Stimulated activated CD8-positive, alpha-beta memory T cell treated with anti-CD3 and anti-CD28 coated beads, Interleukin-15, amount 100 ng/mL, for 1 hour (primary cell): ENCODE results near the gene SEC61B.

Experiments used
- DNase-seq: peaks from one replicate; pipeline ENCODE4 v3.0.0-alpha.2; 2020; ENCODE audit warnings: low read depth

Gene SEC61B

GRCh38 chr9:99221621-99222415, at the start of gene SEC61B, which contains the start of gene ALG2:
Gene SEC61B (plus strand): TSS chr9:99222282. CDS start chr9:99222364, 82 bp downstream.
Gene ALG2 (minus strand): TSS chr9:99221942. CDS start chr9:99221894, 48 bp downstream.
- peak; percentile 90 for DNase-seq

- no peak for DNase-seq
Observed at GRCh38 chr9:99173570-99174504, 48.2 kb upstream of the SEC61B start.

DNA sequence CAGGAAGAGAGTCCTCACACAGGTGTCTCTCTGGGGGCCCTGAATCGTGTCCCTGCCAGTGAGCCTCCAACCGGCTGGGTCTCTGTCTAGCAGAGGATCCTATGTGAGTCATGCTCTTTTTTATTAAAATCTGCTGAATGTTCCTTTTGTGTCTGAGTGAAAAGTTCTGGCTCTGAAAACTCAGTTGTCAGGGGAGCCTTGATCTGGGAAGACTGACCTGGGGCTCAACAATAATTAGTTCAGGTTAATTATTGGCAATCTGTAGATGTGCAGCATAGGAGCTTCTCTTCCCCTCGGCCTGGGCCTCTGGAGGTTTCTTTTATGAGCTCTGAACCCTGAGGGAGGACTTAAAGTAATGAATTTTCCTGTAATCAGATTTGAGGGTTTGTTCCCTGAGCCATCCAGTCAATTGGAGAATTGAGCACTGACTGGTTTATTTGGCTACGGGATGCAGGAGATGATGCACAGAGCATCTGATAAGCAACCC, 45.5 kb upstream of the SEC61B start:
- no peak for DNase-seq

GRCh38 chr9:99177576-99178366, 44.3 kb upstream of the SEC61B start:
- DNase-seq: no peak

DNA sequence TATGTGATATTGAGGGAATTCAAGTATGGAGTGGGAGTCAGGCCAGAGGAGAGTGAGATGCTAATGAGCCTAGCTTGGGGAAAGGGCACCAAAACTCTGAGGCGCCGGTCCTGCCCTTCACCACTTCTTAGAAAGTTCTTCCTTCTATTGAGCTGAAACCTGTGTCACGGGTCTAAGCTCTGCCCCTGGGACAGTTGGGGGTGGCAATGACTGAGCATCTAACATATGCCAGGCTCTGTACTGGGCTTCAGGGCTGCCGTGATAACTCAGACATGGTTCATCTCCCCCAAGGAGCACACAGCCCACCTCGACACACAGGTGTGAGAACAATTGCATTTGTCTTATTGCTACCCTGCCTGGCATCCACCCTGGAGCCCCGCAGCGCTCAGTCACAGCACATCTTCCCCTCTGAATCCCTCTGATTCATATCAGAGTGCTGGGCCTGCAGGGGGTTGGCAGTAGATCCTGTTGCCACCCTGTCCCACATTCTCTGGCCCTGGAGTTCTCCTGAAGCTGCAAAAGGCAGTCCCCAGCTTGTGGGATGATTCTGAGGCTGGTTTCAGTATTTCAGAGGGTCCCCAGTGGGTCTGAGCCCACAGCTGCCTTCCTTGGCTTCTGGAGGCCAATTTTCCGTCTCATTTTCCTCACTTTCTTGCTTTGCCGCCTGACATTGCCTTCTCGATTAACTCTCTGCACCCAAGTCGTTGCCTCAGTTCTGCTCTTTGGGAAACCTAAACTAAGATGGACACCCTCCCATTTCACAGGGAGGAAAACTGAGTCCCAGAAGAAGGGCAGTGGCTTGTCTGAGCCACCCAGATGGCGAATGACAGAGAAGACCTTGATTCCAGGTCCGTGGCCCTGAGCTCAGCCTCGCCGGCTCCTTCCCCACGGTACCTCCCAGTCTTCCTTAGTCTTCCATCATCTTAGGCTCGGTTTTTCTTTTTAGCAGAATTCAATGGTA, 42.9 kb upstream of the SEC61B start:
- no peak for DNase-seq

GRCh38 chr9:99180199-99180598, 41.9 kb upstream of the SEC61B start:
- no peak for DNase-seq

GRCh38 chr9:99180662-99181061, 41.4 kb upstream of the SEC61B start:
- DNase-seq: no peak

DNA sequence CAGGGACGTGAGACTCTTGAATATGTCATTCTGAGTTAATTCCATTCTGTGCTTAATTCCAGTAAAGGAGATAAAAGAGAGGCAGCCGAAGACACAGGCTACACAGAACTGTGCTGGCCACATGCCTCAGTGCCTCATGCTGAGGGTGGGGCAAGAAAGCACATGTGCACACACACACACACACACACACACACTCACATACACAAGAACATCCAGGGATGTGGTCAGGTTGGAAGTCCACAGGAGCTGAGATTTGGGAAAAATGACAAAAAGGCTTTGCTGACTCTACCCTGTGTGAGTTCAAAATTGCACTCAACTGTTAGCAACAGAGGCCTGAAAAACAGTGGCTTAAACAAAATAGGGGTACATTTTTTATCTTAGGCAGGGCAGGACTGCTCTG, 40.9 kb upstream of the SEC61B start:
- no peak for DNase-seq

GRCh38 chr9:99181621-99182020, 40.5 kb upstream of the SEC61B start:
- DNase-seq: no peak

GRCh38 chr9:99182356-99182755, 39.7 kb upstream of the SEC61B start:
- DNase-seq: no peak

DNA sequence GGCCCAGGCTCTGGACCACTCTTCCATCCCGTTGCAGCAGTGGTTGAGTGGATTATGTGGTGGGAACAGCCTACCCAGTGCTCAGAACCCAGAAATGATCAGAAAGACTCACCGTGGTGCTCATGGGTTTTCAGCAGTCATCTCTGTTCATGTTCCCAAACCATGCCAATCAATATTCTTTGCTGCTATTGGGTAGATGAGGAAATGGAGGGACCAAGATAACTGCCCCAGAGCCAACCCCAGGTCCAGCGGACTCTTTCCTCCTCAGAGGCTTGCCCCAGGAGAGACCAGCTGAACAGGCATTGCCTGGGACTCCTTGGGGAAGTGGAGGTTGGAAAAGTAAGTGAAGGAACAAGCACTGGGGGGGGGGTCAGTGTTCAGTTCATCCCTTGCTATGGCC, 38.5 kb upstream of the SEC61B start:
- DNase-seq: no peak

GRCh38 chr9:99184110-99184474, 38.0 kb upstream of the SEC61B start:
- DNase-seq: no peak

DNA sequence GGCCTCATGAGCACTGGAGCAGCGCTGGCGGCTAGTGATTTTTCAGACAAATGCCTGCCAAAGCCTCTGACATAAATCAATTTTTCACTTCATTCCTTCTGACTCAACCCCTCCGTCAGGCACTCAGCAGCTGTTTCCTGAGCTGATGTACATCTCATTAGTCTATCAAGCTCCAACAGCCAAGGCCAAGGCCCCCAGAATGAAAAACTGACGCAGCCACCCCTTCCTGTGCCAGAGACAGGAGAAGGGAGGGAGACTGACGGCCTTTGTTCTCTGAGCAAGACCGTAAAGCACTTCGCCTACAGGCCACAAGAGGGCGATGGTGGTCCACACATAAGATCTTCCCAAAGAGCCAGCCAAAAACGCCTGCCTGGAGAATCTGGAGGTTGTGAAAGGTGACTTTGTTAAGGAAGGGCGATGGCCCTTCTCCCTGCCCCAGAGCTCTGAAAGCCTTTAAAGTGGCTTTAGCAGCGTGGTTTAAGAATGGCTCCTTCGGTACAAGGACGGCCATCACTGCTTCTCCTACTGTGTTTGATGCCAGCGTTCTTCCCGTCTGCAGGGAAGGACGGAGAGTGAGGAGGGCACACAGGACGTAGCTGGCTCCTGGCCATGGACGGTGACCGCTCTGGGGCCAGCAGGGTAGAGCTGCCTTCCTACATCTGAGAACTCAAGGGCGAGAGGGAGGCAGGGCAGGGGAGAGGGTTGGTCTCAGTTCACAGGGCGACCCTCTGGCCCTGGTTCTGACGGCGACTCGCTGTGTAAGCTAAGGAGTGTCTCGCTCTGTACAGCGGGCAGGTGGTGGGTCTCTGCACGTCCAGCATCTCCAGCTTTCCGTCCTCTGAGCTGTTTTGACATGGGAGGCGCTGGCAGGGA, 37.4 kb upstream of the SEC61B start:
- DNase-seq: peak; percentile 50

DNA sequence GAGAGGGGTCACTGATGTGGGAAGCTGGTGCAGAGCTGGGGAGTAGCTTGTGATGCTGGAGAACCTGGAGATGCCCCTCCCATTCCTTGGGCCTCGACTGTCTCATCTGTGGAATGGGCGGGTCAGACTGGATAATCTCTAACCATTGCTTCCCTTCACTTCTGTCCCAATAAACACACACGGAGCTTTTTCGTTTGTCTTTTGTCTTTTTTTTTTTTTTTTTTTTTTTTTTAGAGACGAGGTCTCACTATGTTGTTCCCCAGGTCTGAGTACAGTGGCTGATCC, 36.8 kb upstream of the SEC61B start:
- no peak for DNase-seq

DNA sequence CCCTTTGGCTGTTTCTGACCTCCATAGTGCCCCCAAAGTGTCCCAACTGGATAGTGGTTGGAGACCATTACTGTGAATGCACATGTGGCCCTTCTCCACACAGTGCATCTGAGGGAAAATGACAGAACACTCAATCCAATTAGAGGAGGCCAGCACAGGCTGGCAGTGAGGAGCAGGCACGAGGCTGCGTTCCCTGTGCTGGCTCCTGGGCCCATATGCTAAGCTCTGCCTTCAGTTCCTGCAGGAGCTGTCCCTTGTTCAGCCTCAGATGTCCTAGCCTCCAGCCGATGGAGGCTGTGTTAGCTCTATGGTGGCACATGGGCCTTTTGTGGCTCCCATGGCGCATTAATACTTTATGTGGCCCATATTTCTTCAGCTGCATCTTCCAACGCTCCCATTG, 36.1 kb upstream of the SEC61B start:
- no peak for DNase-seq

GRCh38 chr9:99187311-99187710, 34.8 kb upstream of the SEC61B start:
- DNase-seq: no peak

- no peak for DNase-seq
Observed at GRCh38 chr9:99189186-99189585, 32.9 kb upstream of the SEC61B start.

DNA sequence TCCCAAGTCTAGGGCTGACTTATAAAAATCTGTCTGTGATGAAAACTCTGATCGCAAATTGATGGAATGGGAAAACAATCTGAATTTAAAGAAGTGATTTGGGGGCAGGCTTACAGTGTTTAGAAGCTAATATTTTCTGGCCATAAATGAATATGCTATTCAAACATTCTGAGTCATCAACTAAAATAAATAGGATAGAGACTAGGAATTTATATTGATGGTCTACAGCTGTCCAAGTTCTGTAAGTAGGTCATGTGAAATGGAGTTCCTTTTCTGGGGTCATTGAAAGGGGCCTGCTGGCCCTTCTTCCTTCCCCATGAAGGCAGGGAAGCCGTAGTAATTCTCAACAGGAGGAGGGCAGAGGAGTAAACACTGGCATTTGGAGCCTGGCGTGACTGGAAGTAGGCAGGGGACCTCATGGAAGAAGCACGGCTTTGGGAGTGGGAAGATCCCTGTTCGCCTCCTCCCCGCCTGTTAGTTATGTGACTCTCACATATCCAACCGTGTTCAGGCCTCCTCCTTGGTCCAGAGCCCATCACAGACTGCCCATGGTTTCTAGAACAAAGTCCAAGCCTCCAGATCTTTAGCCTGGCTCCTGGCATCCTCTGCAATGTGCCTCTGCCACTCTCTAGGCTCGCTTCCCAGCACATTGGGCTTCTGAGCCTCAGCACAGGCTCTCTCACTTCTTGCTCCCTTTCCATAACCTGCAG, 32.0 kb upstream of the SEC61B start:
- no peak for DNase-seq

- DNase-seq: no peak
Observed at GRCh38 chr9:99190597-99191283, 31.3 kb upstream of the SEC61B start.
